HG02798 (cell line): Measurements from ENCODE around the gene PTPRD.
"Not testable (repeated sequence)": the region's sequence is repeated elsewhere in the genome, so short reads cannot be mapped to it uniquely, and the experiment has no call there.

Experiments used
- ATAC-seq: cut with Tn5 transposase; IDR thresholded peaks from one replicate; pipeline ENCODE4 v1.9.1; 2021; ENCODE audit warnings: mild to moderate bottlenecking; ENCODE audit not compliant: unreplicated experiment, poor library complexity

The PTPRD gene

GRCh38 chr9:9112001-9112720 is 1500.6 kb downstream of the PTPRD start:
- ATAC-seq = no peak

GRCh38 chr9:9108641-9109040 is 1504.2 kb downstream of the PTPRD start:
- ATAC-seq = no peak

- ATAC-seq = no peak
These were observed 1510.5 kb downstream of the PTPRD start for GRCh38 chr9:9102295-9102694.

GRCh38 chr9:9100070-9100469 is 1512.7 kb downstream of the PTPRD start:
- ATAC-seq = no peak

GRCh38 chr9:9099646-9100045 is 1513.2 kb downstream of the PTPRD start:
- no peak for ATAC-seq

- not testable (repeated sequence) for ATAC-seq
These were observed 1515.5 kb downstream of the PTPRD start for GRCh38 chr9:9097254-9097653.

GRCh38 chr9:9091387-9091786 is 1521.4 kb downstream of the PTPRD start:
- no peak for ATAC-seq

- ATAC-seq = no peak
These were observed 1533.3 kb downstream of the PTPRD start for GRCh38 chr9:9079473-9079872.

GRCh38 chr9:9078301-9078700 is 1534.5 kb downstream of the PTPRD start:
- no peak for ATAC-seq

- no peak for ATAC-seq
These were observed 1551.2 kb downstream of the PTPRD start for GRCh38 chr9:9061627-9062026.

- ATAC-seq = no peak
These were observed 1558.3 kb downstream of the PTPRD start for GRCh38 chr9:9054354-9054992.

GRCh38 chr9:9045572-9045971 is 1567.2 kb downstream of the PTPRD start:
- ATAC-seq = no peak

- ATAC-seq = no peak
These were observed 1567.7 kb downstream of the PTPRD start for GRCh38 chr9:9045072-9045471.

- ATAC-seq = not testable (repeated sequence)
These were observed 1569.0 kb downstream of the PTPRD start for GRCh38 chr9:9043788-9044187.

- no peak for ATAC-seq
These were observed 1571.0 kb downstream of the PTPRD start for GRCh38 chr9:9041756-9042155.

GRCh38 chr9:9033022-9033421 is 1579.8 kb downstream of the PTPRD start:
- ATAC-seq = no peak

- ATAC-seq = no peak
These were observed 1596.2 kb downstream of the PTPRD start for GRCh38 chr9:9016597-9016996.

GRCh38 chr9:9004810-9005209 is 1608.0 kb downstream of the PTPRD start:
- ATAC-seq = no peak

GRCh38 chr9:9002826-9003583 is 1609.8 kb downstream of the PTPRD start:
- ATAC-seq = no peak

GRCh38 chr9:8980496-8981013 is 1632.2 kb downstream of the PTPRD start:
- no peak for ATAC-seq

- ATAC-seq = no peak
These were observed 1634.5 kb downstream of the PTPRD start for GRCh38 chr9:8978334-8978733.
